ENCODE measurements around the gene ZNF783.

GRCh38 chr7:149292462-149292823 is 30.4 kb downstream of the ZNF783 start:
- TF ChIP-seq CTCF (IDR thresholded peaks at IDR 0.05) (no peak), POLR2A (IDR thresholded peaks at IDR 0.05) (no peak), POLR2AphosphoS5 (IDR thresholded peaks at IDR 0.05) (no peak)

Data from suprapubic skin (tissue), 4 donors.